Measurements from ENCODE around the gene PARD3B. TPM values are rescaled to one million over a fixed set of nuclear protein-coding genes. Genes with fewer than 3 reads are reported as not detected.

Gene PARD3B
- total and polyA plus RNA-seq, 2 of the 13 experiments (the other 11 are each of a cell fraction or from before 2014, with no cell fraction given) = 0.71 to 2.3 TPM

DNA sequence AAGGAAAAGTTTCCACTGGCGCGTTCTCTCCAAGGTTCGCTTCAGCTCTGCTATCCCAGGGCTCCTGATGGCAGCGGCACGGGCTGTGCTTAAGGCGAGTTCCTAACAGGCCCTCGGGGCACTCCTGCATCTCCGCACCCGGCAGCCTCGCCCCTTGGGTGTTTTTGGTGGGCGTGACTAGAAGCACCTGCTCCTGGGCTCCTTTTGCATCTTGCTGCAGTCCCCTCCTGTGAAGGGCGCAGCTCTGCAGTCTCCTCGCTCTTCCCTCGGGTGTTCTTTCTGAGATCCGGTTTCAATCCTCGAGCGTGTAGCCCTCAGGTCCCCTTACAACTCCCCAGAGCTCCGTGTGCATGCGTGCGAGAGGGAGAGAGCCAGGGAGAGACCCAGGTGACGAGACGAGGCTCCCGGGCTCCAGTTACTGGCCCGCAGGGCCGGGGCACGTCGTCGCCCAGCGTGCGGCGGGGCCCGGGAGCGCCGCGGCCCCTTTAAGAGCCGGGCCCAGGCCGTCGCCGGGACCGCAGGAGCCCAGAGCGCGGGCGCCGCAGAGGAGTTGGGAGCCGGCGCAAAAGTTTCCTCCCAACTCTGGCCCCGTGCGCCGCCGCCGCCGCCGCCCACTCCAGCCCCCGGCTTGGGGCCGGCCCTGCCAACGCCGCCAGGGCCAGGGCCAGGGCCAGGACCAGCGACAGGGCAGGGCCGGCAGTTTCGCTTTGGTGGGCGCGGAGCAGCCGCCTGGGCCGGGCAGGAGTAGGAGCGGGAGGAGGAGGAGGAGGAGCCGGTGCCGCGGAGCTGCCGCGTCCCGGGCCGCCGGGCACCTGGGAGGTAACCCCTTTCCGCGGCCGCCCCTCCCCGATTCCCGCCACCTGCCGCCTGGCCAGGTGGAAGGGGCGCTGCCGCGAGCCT, at the start of gene PARD3B (continued):
- TF ChIP-seq STAT6 (CRISPR knock-in tag; IDR thresholded peaks at IDR 0.05; ENCODE audit: borderline replicate concordance) (no peak), BRCA1 (CRISPR knock-in tag; IDR thresholded peaks at IDR 0.05) (0 out of 2 replicates have a peak, but pooled peaks have one; percentile 58), ZSCAN12 (CRISPR knock-in tag; IDR thresholded peaks at IDR 0.05) (no peak), ZNF362 (CRISPR knock-in tag; IDR thresholded peaks at IDR 0.05; ENCODE audit: borderline replicate concordance) (no peak), MEF2D (CRISPR knock-in tag; IDR thresholded peaks at IDR 0.05) (no peak), RORA (CRISPR knock-in tag; IDR thresholded peaks at IDR 0.05) (no peak), YY1 (IDR thresholded peaks at IDR 0.05; ENCODE audit: insufficient read depth, insufficient replicate concordance, low read depth, low read length) (no peak), ZNF263 (CRISPR knock-in tag; IDR thresholded peaks at IDR 0.05) (no peak), EP300 (IDR thresholded peaks at IDR 0.05; ENCODE audit: low read depth in 2 of 2, low read length in 2 of 2) (no peak), EP300 (CRISPR knock-in tag; IDR thresholded peaks at IDR 0.05; ENCODE audit: borderline replicate concordance) (no peak), ZNF879 (CRISPR knock-in tag; IDR thresholded peaks at IDR 0.05) (0 out of 2 replicates have a peak, but pooled peaks have one; percentile 43), ETV5 (CRISPR knock-in tag; IDR thresholded peaks at IDR 0.05; ENCODE audit: borderline replicate concordance) (no peak), ZNF713 (CRISPR knock-in tag; IDR thresholded peaks at IDR 0.05) (no peak), ZNF350 (CRISPR knock-in tag; IDR thresholded peaks at IDR 0.05; ENCODE audit: borderline replicate concordance, low read depth) (0 out of 2 replicates have a peak, but pooled peaks have one; percentile 8), PITX1 (CRISPR knock-in tag; IDR thresholded peaks at IDR 0.05) (0 out of 2 replicates have a peak, but pooled peaks have one; percentile 17), ATRX (CRISPR knock-in tag; IDR thresholded peaks at IDR 0.05; ENCODE audit: borderline replicate concordance) (no peak), SIX1 (CRISPR knock-in tag; IDR thresholded peaks at IDR 0.05; ENCODE audit: borderline replicate concordance) (peak; percentile 10; the same call in 1 of the 2 replicates), ZMYM2 (CRISPR knock-in tag; IDR thresholded peaks at IDR 0.05) (no peak), ZNF430 (CRISPR knock-in tag; IDR thresholded peaks at IDR 0.05) (peak; percentile 46; the same call in 1 of the 2 replicates), ZNF317 (CRISPR knock-in tag; IDR thresholded peaks at IDR 0.05) (no peak), NCOA1 (CRISPR knock-in tag; IDR thresholded peaks at IDR 0.05) (no peak), BHLHE40 (IDR thresholded peaks at IDR 0.05; ENCODE audit: low read length) (no peak), EEA1 (CRISPR knock-in tag; IDR thresholded peaks at IDR 0.05; ENCODE audit: borderline replicate concordance) (no peak), MATR3 (CRISPR knock-in tag; IDR thresholded peaks at IDR 0.05) (no peak)
- TF ChIP-seq, protein P1, sequence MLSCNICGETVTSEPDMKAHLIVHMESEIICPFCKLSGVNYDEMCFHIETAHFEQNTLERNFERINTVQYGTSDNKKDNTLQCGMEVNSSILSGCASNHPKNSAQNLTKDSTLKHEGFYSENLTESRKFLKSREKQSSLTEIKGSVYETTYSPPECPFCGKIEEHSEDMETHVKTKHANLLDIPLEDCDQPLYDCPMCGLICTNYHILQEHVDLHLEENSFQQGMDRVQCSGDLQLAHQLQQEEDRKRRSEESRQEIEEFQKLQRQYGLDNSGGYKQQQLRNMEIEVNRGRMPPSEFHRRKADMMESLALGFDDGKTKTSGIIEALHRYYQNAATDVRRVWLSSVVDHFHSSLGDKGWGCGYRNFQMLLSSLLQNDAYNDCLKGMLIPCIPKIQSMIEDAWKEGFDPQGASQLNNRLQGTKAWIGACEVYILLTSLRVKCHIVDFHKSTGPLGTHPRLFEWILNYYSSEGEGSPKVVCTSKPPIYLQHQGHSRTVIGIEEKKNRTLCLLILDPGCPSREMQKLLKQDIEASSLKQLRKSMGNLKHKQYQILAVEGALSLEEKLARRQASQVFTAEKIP (CRISPR knock-in tag; IDR thresholded peaks at IDR 0.05; ENCODE audit: borderline replicate concordance) = no peak

All from HepG2 (cell line).